Activated CD8-positive, alpha-beta memory T cell treated with anti-CD3 and anti-CD28 coated beads, Interleukin-2, amount 50 U/mL, for 1 hour (primary cell): Measurements from ENCODE around the gene RHOT2.
"Not testable (repeated sequence)": the region's sequence is repeated elsewhere in the genome, so short reads cannot be mapped to it uniquely, and the experiment has no call there.

Source experiments
- DNase-seq: peaks from one replicate; pipeline ENCODE4 v3.0.0-alpha.2; 2020; ENCODE audit errors: extremely low read depth

RHOT2 gene

DNA sequence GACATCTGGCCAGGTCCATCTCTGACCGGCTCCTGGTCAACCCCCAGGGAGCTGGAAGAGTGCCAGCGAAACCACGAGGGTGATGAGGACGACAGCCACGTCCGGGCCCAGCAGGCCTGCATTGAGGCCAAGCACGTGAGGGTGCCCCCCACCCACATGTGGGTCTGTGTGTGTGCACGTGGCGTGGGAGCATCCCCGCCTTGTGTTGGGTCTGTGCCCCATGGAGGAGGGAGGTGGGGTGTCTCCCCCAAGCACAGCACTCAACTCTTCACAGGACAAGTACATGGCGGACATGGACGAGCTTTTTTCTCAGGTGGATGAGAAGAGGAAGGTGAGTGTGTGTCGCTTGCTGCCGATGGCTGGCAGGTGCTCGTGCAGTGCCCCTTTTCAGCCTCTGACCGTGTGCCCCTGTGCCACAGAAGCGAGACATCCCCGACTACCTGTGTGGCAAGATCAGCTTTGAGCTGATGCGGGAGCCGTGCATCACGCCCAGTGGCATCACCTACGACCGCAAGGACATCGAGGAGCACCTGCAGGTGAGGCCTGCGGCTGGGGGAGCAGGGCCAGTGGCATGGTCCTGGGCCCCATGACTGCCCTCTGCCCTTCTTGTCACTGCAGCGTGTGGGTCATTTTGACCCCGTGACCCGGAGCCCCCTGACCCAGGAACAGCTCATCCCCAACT lies 14.0 kb downstream of the RHOT2 start:
- no peak for DNase-seq

DNA sequence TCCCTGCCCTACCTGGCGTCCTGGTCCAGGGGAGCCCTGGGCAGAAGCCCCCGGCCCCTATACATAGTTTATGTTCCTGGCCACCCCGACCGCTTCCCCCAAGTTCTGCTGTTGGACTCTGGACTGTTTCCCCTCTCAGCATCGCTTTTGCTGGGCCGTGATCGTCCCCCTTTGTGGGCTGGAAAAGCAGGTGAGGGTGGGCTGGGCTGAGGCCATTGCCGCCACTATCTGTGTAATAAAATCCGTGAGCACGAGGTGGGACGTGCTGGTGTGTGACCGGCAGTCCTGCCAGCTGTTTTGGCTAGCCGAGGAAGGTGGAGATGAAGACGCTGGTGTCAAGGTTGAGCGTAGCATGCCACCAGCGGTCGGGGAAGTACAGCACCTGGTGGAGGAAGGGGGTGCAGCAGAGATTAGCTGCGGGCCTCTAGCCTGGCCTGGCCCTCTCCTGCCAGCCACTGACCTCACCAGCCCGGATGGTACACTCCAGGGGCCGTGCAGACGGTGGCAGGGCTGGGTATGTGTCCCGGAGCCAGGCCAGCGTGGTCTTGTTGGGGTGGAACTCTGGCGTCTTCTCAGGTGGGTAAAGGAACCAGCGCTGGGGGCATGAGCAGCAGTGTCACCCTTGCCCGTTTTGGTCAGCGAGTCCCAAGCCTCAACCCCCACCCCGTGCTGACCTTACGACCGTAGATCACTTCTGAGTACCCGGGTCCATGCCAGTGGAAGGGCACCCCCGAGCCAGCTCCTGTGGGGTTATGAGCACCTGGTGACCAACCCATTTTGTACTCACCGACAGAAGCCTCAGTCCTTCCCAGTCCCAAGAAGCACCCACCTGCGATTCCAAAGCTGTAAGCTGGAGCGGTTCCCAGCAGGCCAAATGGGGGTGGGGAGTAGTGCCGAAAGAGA lies 14.8 kb downstream of the RHOT2 start:
- DNase-seq = no peak

DNA sequence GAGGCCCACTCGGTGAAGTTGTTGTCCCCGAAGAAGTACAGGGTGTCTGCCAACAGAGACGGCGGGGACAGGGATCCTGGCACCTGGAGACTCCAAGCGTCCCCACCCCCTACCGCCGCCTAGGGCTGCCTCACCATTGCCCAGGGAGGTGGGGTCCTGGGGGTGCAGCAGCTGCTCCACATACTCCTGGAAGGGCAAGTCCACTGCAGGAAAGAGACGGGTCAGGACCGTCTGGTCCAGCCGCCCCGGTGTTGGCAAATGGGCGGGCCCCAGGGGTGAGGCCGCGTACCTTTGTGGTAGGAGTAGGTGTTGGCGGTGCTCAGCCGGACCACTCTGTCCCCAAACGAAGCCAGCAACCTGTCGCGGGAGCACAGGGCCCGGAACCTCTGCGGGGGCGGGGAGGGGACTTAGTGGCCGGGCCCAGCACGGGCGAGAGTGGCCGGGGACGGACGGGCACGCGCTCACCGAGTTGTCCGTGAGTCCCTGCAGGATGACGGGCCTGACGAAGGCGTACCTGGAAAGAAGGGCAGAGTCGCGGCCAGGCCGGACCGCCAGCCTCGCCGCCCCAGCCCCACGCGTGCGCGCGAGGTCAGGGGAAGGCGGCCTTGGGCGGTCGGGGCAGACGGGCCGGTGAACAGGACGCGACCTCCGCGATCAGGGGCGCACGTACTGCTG lies 15.6 kb downstream of the RHOT2 start:
- no peak for DNase-seq

DNA sequence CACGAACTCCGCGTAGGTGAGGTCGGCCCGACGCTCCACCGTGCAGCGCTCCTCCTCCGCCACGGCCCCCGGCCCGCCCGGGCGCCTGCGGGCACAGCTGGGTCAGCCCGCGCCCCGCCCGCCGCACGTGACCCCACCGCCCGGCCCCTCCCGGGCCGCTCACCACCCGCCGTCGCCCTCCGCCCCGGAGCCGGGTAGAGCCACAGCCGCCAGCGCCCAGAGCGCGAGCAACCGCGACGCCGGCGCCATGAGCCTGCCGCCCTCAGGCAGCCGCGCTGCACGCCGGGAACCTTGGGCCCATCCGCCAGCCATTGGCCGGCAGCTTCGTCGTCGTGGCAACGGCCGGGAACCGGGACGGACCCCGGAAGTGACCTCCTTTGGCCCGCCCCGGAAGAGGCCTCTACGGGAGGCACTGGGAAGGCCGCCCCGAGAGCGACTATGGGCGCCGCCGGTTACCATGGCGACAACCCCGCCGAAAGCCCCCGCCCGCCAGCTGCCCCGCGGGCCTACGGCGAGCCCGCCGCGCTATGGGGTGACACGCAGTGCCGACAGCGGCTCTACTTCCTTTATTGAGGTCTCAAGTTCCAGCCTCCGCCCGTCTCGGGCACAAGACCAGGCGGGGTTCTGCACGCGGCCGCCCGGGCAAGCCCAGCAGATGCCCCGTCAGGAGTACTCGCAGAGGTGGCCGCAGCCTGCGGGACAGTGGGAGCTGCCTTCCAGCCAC lies 16.3 kb downstream of the RHOT2 start, which contains the start of gene JMJD8:
TSS of gene JMJD8 (minus strand) at position 264 of the 724 bp plus-strand sequence. CDS start at position 249, 15 bp downstream.
- peak; percentile 90 for DNase-seq

DNA sequence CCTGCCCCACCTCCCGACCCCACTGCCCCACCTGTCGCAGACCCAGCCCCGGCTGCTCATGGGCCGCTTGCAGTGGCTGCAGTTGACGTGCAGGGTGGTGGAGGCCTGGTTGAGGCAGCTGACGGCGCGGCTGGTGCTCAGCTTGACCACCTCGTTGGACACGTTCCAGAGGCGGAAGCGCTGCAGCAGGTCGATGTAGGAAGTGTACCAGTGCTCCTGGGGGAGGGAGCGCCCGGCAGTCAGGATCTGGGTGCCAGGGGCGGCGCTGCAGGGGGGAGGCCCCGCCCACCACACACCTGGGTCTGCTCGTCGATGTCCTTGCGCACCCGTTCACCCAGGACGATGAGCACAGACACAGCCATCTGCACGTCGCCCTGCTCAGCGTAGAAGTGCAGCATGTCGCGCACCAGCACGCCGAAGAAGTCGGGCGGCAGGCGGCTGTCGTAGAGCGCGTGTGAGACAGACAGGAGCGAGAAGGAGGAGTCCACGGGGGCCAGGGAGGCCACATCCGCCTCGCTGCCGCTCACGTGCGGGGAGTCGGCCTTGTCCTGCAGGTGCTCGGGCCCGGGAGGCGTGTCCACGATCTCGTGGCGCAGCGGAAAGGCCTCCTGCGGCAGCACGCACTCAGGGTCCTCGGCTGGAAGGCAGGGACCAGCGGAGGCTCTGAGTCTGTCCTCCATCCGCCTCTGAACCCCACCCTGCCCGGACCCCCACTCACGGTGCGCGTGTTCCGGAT lies 17.2 kb downstream of the RHOT2 start:
- no peak for DNase-seq

DNA sequence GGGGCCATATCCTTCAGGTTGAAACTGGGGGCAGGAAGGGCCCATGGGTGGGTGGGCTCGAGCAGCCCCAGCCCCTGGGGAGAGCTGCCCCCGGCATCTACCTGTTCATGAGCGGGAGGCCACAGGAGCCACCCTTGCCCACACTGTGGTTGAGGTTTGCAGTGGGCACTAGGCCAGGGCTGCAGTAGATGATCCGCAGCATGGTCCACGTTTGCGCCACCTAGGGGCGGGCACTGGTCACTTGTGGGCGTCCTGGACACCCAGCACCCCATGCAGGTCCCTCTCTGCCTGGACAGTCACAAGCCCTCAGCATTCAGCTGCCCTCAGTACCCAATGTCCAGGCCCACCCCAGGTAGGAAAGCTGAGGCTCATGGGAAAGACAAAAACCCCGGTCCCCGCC lies 18.0 kb downstream of the RHOT2 start:
- no peak for DNase-seq

DNA sequence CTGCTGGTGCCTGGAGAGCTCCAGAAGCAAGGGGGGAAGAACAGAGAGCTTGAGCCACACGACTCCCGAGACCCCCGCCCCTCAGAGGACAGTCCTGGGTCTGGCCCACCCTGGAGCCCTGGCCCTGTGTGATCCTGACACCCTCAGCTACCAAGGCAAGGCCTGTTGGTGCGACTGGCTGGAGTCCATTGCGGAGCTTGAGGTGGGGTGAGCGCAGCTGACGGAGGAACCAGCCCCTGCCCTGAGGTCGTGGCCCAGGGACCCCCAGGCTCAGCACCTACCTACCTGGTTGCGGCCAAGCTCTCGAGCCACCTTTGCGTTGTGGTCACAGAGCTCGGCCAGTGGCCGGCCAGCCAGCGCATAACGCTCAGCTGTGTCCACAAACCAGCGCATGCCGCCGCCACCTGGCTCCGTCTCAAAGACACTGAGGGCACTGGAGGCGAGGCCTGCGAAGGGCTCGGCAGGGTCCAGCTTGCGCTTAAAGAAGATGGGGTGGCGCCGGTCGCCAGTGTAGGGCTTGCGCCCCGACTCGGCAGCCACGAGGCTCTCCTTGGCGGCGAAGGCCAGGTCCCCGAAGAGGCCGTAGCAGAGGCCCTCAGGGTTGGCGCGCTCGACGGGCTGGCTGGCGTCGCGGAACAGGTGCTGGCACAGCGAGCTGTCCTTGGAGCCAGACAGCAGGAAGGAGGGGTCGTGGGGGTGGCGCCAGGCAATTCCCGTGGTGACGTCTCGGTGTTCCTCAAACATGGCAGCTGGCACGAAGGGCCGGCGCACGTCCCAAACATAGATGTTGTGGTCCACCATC lies 18.7 kb downstream of the RHOT2 start:
- DNase-seq = no peak

DNA sequence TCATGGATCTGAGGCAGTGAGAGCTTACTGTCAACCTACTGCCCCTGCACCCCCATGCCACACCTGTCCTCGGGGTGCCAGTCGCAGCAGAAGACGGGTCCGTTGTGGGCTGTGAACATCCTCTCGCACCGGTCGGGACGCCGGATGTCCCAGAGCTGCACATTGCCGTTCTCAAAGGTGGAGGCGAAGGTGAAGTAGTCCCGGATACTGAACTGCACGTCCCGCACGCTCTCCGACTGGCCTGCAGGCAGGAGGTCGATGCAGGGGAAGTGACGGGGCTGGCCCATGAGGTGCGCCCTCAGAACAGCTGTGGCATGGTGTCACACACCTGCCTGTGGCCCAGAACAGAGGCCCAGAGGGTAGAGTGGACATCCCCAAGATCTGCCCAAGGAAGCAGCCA lies 19.6 kb downstream of the RHOT2 start:
- no peak for DNase-seq

DNA sequence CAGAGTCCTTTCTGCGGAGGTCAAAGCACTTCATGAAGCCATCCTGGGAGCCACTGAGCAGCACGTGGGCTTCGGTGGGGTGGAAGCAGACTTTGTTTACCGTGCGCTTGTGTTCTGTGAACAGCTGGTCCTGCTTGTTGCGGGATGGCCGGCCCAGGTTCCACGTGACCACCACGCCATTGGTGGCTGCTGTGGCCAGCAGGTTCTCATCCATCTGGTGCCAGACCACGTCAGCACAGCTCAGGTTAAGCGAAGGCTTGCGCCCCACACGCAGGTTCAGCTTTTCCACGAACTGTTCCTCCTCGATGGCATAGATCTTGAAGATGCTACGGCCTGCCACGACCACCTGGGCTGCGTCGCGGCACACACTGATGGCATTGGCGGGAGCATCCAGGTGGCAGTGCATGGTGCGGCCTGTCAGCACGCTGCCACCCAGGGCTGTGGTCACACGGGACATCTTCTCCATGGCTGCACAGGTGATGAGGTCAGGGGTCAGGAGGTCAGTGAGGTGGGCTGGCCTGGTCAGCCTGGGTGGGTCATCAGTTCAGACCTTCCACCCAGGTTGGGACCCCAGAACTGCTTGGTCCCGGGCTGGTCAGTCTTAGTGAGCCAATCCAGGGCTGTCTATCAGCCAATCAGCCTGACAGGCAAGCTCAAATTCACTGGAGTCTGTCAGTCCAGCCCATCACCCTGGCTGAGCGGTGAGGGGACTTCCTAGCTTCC lies 21.4 kb downstream of the RHOT2 start:
- no peak for DNase-seq

DNA sequence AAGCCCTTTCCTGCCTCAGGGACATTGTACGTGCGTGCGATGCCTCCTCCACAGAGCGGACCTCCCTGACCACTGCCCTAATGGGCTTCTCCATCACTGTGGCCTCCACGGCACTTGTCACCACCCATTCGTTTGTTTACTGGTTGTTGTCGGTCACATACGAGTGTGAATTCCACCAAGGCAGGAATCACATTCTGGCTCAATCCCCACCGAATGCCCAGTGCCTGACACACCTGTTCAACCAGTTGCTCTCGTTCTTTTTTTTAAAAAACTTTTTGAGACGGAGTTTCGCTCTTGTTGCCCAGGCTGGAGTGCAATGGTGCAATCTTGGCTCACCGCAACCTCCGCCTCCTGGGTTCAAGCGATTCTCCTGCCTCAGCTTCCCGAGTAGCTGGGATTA lies 23.3 kb downstream of the RHOT2 start:
- not testable (repeated sequence) for DNase-seq

DNA sequence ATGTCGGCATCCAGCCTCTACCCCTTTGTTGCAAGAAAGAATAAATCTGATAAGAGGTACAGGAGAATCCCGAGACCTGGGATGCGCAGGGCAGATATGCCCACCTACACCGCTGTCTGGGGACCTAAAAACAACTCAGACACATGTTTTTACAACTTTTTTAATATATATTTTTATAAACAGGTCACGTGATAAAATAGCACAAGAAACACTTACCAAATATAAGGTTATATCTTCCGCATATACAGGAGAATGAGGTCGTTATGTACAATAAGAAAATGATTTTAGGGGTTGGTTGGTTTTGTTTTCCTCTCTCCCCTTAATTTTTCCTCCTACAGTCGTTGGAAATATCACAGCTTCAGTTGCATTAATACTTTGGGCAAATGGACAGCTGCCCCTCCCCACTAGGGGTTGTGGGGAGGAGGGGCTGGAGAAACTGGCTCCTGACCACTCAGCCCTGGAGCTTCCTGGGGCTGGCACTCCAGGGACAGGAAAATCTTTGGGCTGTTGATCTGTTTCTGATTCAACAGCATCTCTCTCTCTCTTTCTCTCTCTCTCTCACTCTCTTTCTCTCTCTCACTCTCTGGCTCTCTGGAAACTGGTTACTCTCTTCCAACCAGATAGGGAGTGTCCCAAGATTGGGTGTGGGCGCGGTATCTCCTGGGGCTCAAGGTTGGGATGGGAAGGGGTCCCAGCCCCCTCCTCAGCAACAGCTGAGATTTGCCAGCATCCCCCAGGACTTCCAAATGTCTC lies 24.6 kb downstream of the RHOT2 start:
- DNase-seq = no peak

DNA sequence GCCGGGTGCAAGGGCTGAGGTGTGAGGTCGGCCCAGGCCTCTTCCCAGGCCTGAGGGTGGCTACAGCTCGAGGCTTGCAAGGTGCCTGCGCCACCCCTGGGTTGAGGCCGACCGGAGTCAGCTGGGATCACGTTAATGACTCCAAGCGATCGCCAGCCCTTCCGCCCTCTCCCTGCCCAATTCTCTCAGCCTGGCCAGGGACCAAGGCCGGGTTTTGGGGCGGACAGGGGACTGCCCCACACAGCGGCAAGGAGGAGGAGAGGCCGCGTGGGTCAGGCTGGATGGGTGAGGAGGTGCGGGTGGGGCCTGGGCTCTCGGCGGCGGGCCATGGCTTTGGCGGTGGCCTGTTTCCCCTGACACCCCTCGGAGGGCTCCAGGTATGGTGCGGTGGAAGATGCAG lies 25.4 kb downstream of the RHOT2 start:
- no peak for DNase-seq

DNA sequence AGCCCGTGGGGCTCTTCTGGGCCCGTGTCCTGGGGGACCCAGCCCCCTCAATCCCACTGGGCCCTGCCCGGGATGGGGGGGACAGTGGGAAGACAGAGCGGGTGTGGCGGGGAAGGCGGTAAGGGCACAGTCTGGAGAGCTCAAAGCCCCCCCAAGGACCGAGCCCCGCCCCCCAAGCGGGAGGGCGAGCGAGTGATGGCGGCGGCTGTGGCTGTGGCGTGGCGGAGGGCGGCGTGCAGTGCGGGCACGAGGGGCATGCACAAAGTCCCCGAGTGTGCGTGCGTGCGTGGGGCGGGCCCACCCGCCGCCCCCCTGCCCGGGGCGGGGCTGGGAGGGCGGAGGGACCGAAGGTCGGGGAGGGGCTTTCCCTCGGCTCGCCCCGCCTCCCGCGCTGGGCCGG lies 25.8 kb downstream of the RHOT2 start:
- DNase-seq = no peak

DNA sequence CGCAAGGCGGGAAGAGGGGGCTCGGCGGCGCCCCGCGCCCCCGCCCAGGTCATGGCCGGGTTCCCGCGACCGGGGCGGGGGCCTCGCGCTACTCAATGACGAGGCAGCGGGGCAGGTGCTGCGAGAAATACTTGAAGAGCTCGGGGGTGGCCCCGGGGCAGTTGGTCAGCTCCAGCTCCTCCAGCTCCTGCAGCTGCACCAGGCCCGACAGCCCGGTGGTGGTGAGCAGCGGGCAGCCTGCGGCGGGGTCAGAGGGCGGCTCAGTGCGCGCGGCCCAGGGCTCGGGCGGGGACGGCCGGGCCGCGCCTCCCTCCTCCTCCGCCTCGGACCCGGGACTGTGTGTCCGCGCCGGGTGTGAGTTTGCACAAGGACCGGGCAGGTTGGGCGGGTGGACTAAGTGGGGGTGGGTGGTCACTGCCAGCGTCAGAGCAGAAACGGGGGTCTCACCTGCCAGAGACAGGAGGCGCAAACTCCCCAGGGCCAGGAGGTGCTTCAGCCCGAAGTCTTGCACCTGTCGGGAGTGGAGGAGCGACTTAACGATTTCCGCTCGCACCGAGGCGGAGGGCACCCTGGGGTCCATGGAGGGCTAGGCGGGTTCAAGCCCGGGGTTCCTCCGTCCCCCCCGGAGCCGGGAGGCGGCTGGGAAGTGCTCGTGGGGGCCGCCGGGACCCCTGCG lies 26.4 kb downstream of the RHOT2 start:
- no peak for DNase-seq

DNA sequence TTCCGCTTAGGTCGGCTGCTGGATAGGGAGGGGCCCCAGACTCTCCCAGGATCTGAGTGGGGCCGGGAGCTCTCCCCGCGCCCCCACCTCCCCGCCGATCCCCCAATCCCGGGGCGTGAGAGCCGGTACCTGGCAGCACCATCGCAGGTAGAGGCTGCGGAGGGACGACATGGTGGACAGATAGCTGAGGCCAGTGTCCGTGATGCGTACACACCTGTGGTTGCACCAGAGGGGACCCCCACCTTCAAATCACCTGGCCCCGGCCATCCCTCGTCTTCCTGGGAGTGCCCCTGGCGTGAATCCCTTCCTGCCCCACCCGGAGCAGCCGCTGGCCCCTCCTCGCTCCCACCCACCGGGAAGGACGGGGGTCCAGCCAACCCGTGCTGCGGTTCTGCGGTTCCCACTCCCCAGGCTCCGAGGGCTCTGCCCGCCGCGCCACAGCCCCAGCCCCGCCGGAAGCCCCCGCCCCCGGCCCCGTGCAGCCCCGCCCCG lies 27.0 kb downstream of the RHOT2 start:
- DNase-seq = no peak

DNA sequence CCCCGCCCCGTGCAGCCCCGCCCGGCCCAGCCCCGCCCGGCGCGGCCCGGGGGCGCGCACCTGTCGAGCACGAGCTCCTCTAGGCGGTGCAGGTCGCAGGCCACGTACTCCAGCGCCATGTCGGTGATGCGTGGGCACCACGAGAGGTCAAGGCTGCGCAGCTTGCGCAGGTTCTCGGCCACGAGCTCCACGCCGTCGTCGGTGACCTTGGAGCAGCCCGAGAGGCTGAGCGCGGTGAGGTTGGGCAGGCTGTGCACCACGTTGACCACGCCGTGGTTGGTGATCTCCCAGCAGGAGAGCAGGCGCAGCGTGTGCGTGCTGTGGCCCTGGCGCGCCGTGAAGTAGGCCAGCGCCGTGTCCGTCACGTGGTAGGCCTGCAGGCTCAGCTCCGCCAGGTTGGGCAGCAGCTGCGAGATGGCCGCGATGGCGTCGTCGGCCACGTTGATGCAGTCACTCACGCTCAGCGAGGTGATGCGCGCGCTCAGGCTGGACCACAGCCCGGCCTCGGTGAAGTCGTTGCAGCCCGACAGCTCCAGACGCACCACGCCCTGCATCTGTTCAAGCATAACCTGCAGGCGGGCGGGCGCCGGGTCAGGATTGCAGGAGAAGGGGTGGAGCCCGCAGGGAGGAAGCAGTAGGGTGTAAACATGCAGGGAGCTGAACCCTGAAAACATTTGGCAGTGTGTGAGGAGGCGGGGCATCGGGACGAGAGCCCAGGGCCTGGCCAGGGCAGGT lies 27.6 kb downstream of the RHOT2 start:
- no peak for DNase-seq

DNA sequence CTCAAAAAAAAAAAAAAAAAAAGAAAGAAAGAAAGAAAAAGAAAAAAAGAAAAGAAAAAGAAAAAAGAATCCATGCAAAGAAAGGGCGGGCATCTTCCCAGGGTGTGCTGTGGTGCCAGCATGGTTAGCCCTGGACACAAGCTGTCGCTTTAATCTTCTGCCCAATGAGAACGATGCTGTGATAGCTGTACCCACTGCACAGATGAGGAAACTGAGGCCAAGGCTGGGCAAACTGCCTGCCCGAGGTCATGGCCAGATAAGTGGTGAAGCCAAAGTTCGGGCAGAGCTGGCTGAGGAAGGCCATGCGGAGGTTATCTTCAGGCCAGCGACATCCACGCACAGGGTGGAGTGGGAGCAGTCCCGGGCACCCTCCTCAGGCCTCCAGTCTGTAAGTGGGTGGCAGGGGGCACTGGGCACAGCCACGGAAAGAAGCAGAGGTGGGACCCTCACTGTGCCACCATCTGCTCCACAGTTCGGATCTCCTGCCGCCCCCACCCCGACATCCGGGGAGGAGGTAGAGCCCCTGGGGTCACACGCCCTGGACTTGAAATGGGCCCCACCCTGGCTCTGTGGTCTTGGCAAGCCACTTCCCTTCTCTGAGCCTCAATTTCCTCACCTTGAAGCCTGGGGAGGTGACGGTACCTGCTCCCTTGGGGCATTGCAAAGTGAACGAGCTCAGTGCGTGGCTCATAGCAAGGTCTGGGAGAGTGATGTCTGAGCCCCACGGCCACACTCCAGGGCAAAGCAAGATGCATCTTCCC lies 31.2 kb downstream of the RHOT2 start:
- no peak for DNase-seq
